Pulmonary artery endothelial cell (primary cell): Measurements from ENCODE around the gene NOC4L. TPM values are rescaled to one million over a fixed set of nuclear protein-coding genes. Genes with fewer than 3 reads are reported as not detected.

Experiments used
- DNase-seq: peaks from one replicate; pipeline ENCODE4 v3.0.0-alpha.2; 2011; ENCODE audit warnings: low read depth, low spot score
- total RNA-seq: library from RNA; depleted of rRNA; stranded (reverse); fragments of >200 nt; gene quantifications from 2 replicates; pipeline ENCODE4 v1.2.3, GENCODE V29; 2014

NOC4L gene
- total RNA-seq, 1 donor from 2014 or later = 15.2 TPM

- no peak for DNase-seq
These were observed 24.2 kb downstream of the NOC4L start for GRCh38 chr12:132168311-132169031.

GRCh38 chr12:132169376-132169775 lies 25.1 kb downstream of the NOC4L start:
- DNase-seq = no peak

- DNase-seq = no peak
These were observed 25.9 kb downstream of the NOC4L start for GRCh38 chr12:132170094-132170636.

- no peak for DNase-seq
These were observed 26.5 kb downstream of the NOC4L start for GRCh38 chr12:132170637-132171292.

- no peak for DNase-seq
These were observed 27.2 kb downstream of the NOC4L start for GRCh38 chr12:132171293-132171967.

- no peak for DNase-seq
These were observed 27.8 kb downstream of the NOC4L start for GRCh38 chr12:132171968-132172521.

GRCh38 chr12:132172619-132173018 lies 28.4 kb downstream of the NOC4L start:
- no peak for DNase-seq

GRCh38 chr12:132173135-132174014 lies 29.1 kb downstream of the NOC4L start:
- DNase-seq = no peak

- DNase-seq = no peak
These were observed 30.0 kb downstream of the NOC4L start for GRCh38 chr12:132174015-132174838.

- no peak for DNase-seq
These were observed 30.7 kb downstream of the NOC4L start for GRCh38 chr12:132174839-132175490.

- DNase-seq = no peak
These were observed 31.5 kb downstream of the NOC4L start for GRCh38 chr12:132175496-132176384.

- no peak for DNase-seq
These were observed 32.2 kb downstream of the NOC4L start for GRCh38 chr12:132176385-132176919.

GRCh38 chr12:132176920-132177551 lies 32.8 kb downstream of the NOC4L start:
- DNase-seq = no peak

GRCh38 chr12:132178316-132178715 lies 34.1 kb downstream of the NOC4L start:
- DNase-seq = no peak

- DNase-seq = no peak
These were observed 34.6 kb downstream of the NOC4L start for GRCh38 chr12:132178801-132179401.

GRCh38 chr12:132179431-132180362 lies 35.4 kb downstream of the NOC4L start:
- no peak for DNase-seq
